ENCODE results near the gene PADI4.

PADI4 gene

DNA sequence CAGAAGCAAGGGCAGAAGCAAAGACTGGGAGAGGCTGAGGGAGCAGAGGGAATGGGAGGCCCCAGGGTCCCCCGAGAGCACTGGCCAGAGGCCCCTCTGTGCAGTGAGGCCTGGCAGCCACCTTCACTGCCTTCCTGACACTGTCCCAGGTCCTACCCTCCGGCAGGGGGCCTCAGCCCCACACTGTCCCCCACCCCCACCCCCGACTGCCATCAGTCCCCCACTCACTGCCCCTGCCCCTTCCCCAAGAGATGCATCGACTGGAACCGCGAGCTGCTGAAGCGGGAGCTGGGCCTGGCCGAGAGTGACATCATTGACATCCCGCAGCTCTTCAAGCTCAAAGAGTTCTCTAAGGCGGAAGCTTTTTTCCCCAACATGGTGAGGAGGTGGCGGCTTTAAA lies 51.0 kb downstream of the PADI4 start:
- no peak overlapping the region for H3K9ac ChIP-seq (ENCODE audit: low read depth, low read length)
- no peaks in the 10 kb centered on the region for H3K36me3 ChIP-seq (ENCODE audit: insufficient read depth, low read depth, low read length)
- no peaks in the 10 kb centered on the region for H3K9me3 ChIP-seq (ENCODE audit: insufficient read depth, low read depth, low read length)
- H3K27me3 ChIP-seq (ENCODE audit: insufficient read depth, low read length): no peaks in the 10 kb centered on the region
- no peak overlapping the region for H3K27ac ChIP-seq (ENCODE audit: low read length)
- no peak overlapping the region for H3K4me3 ChIP-seq (ENCODE audit: low read length)
- H3K4me1 ChIP-seq (ENCODE audit: insufficient read depth, low read length): no peaks in the 10 kb centered on the region

DNA sequence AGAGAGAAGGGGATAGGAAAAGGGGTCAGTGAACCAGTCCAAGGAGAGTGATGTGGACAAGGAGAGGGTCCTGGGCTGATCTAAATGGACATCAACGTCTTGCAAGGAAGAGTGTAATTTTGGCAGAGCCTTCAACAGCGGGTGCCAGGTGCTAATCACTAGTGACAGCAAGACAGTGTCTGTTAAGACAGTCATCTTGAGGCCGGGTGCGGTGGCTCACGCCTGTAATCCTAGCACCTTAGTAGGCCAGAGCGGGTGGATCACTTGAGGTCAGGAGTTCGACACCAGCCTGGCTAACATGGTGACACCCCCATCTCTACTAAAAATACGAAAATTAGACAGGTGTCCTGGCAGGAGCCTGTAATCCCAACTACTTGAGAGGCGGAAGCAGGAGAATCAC lies 51.8 kb downstream of the PADI4 start:
- Histone ChIP-seq H3K27ac (ENCODE audit: low read length) (no peak overlapping the region), H3K36me3 (ENCODE audit: insufficient read depth, low read depth, low read length) (no peaks in the 10 kb centered on the region), H3K9me3 (ENCODE audit: insufficient read depth, low read depth, low read length) (0 out of 2 replicates have a peak, but pooled peaks cover 4% of the 10 kb centered on the region), H3K9ac (ENCODE audit: low read depth, low read length) (no peak overlapping the region), H3K4me3 (ENCODE audit: low read length) (no peak overlapping the region), H3K4me1 (ENCODE audit: insufficient read depth, low read length) (no peaks in the 10 kb centered on the region), H3K27me3 (ENCODE audit: insufficient read depth, low read length) (no peaks in the 10 kb centered on the region)

GRCh38 chr1:17360272-17360956 lies 52.4 kb downstream of the PADI4 start:
- H3K27me3 ChIP-seq (ENCODE audit: insufficient read depth, low read length): no peaks in the 10 kb centered on the region
- no peak overlapping the region for H3K27ac ChIP-seq (ENCODE audit: low read length)
- no peak overlapping the region for H3K4me3 ChIP-seq (ENCODE audit: low read length)
- no peaks in the 10 kb centered on the region for H3K36me3 ChIP-seq (ENCODE audit: insufficient read depth, low read depth, low read length)
- no peak overlapping the region for H3K9ac ChIP-seq (ENCODE audit: low read depth, low read length)
- H3K4me1 ChIP-seq (ENCODE audit: insufficient read depth, low read length): no peaks in the 10 kb centered on the region
- 0 out of 2 replicates have a peak, but pooled peaks cover 4% of the 10 kb centered on the region for H3K9me3 ChIP-seq (ENCODE audit: insufficient read depth, low read depth, low read length)

- H3K4me3 ChIP-seq (ENCODE audit: low read length): no peak overlapping the region
- no peaks in the 10 kb centered on the region for H3K4me1 ChIP-seq (ENCODE audit: insufficient read depth, low read length)
- no peak overlapping the region for H3K9ac ChIP-seq (ENCODE audit: low read depth, low read length)
- H3K27ac ChIP-seq (ENCODE audit: low read length): no peak overlapping the region
- H3K9me3 ChIP-seq (ENCODE audit: insufficient read depth, low read depth, low read length): 0 out of 2 replicates have a peak, but pooled peaks cover 4% of the 10 kb centered on the region
- H3K27me3 ChIP-seq (ENCODE audit: insufficient read depth, low read length): no peaks in the 10 kb centered on the region
- H3K36me3 ChIP-seq (ENCODE audit: insufficient read depth, low read depth, low read length): no peaks in the 10 kb centered on the region
These were observed 53.7 kb downstream of the PADI4 start for GRCh38 chr1:17361687-17362086.

DNA sequence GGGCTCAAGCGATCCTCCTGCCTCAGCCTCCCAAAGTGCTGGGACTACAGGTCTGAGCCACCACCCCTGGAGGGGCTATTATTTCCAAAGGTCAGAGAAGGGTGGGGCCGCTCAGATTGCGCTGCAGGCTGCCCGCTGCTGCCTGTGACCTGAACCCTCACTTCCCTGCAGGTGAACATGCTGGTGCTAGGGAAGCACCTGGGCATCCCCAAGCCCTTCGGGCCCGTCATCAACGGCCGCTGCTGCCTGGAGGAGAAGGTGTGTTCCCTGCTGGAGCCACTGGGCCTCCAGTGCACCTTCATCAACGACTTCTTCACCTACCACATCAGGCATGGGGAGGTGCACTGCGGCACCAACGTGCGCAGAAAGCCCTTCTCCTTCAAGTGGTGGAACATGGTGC lies 55.4 kb downstream of the PADI4 start:
- Histone ChIP-seq H3K4me3 (ENCODE audit: low read length) (no peak overlapping the region), H3K27me3 (ENCODE audit: insufficient read depth, low read length) (no peaks in the 10 kb centered on the region), H3K36me3 (ENCODE audit: insufficient read depth, low read depth, low read length) (no peaks in the 10 kb centered on the region), H3K9ac (ENCODE audit: low read depth, low read length) (no peak overlapping the region), H3K27ac (ENCODE audit: low read length) (no peak overlapping the region), H3K4me1 (ENCODE audit: insufficient read depth, low read length) (no peaks in the 10 kb centered on the region), H3K9me3 (ENCODE audit: insufficient read depth, low read depth, low read length) (0 out of 2 replicates have a peak, but pooled peaks cover 4% of the 10 kb centered on the region)

- H3K4me1 ChIP-seq (ENCODE audit: insufficient read depth, low read length): no peaks in the 10 kb centered on the region
- no peak overlapping the region for H3K27ac ChIP-seq (ENCODE audit: low read length)
- H3K36me3 ChIP-seq (ENCODE audit: insufficient read depth, low read depth, low read length): no peaks in the 10 kb centered on the region
- no peaks in the 10 kb centered on the region for H3K27me3 ChIP-seq (ENCODE audit: insufficient read depth, low read length)
- no peak overlapping the region for H3K9ac ChIP-seq (ENCODE audit: low read depth, low read length)
- H3K4me3 ChIP-seq (ENCODE audit: low read length): no peak overlapping the region
- H3K9me3 ChIP-seq (ENCODE audit: insufficient read depth, low read depth, low read length): 0 out of 2 replicates have a peak, but pooled peaks cover 4% of the 10 kb centered on the region
These were observed 55.8 kb downstream of the PADI4 start for GRCh38 chr1:17363771-17364170.

DNA sequence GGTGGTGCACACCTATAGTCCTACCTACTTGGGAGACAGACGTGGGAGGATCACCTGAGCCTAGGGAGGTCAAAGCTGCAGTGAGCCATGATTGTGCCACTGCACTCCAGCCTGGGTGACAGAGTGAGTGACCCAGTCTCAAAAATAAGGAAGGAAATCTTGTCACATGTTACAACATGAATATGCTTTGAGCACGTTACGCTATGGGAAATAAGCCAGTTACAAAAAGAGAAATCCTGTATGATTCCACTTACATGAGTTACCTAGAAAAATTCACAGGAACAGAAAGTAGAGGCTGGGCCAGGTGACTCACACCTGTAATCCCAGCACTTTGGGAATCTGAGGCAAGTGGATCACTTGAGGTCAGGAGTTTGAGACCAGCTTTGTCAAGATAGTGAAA lies 57.3 kb downstream of the PADI4 start:
- no peak overlapping the region for H3K4me3 ChIP-seq (ENCODE audit: low read length)
- no peak overlapping the region for H3K27ac ChIP-seq (ENCODE audit: low read length)

DNA sequence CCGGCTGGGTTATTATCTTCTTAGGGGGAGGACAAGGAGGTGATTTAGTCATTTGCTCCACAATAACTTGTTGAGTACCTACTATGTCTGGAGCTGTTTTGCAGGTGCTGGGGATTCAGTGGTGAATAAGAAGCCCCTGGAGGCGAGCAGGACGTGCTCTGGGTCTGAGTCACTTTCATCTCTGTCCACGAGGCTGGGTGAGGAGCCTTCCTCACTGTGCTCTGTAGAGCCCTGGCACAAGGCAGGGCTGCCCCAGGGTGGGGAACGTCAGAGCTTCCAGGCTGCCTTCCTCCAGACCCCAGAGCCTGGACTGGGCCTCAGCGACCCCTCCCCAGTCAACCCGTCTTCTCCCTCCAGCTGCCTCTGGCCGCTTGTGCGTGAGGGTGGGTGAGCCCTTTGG lies 61.5 kb downstream of the PADI4 start:
- H3K4me1 ChIP-seq (ENCODE audit: insufficient read depth, low read length): no peaks in the 10 kb centered on the region; the same call in 1 of the 2 replicates
- H3K9me3 ChIP-seq (ENCODE audit: insufficient read depth, low read depth, low read length): 0 out of 2 replicates have a peak, but pooled peaks cover 2% of the 10 kb centered on the region
- no peak overlapping the region for H3K4me3 ChIP-seq (ENCODE audit: low read length)
- no peak overlapping the region; the same call in 1 of the 2 replicates for H3K9ac ChIP-seq (ENCODE audit: low read depth, low read length)
- H3K36me3 ChIP-seq (ENCODE audit: insufficient read depth, low read depth, low read length): no peaks in the 10 kb centered on the region
- H3K27ac ChIP-seq (ENCODE audit: low read length): no peak overlapping the region
- H3K27me3 ChIP-seq (ENCODE audit: insufficient read depth, low read length): no peaks in the 10 kb centered on the region

More for the DNA sequence above, 57.3 kb downstream of the PADI4 start:
- no peaks in the 10 kb centered on the region; the same call in 1 of the 2 replicates for H3K4me1 ChIP-seq (ENCODE audit: insufficient read depth, low read length)
- no peaks in the 10 kb centered on the region for H3K27me3 ChIP-seq (ENCODE audit: insufficient read depth, low read length)
- H3K36me3 ChIP-seq (ENCODE audit: insufficient read depth, low read depth, low read length): no peaks in the 10 kb centered on the region
- H3K9me3 ChIP-seq (ENCODE audit: insufficient read depth, low read depth, low read length): 0 out of 2 replicates have a peak, but pooled peaks cover 4% of the 10 kb centered on the region
- no peak overlapping the region for H3K9ac ChIP-seq (ENCODE audit: low read depth, low read length)

- Histone ChIP-seq H3K9me3 (ENCODE audit: insufficient read depth, low read depth, low read length) (no peaks in the 10 kb centered on the region), H3K27ac (ENCODE audit: low read length) (no peak overlapping the region), H3K36me3 (ENCODE audit: insufficient read depth, low read depth, low read length) (no peaks in the 10 kb centered on the region), H3K4me1 (ENCODE audit: insufficient read depth, low read length) (no peaks in the 10 kb centered on the region; the same call in 1 of the 2 replicates), H3K4me3 (ENCODE audit: low read length) (no peak overlapping the region), H3K27me3 (ENCODE audit: insufficient read depth, low read length) (no peaks in the 10 kb centered on the region), H3K9ac (ENCODE audit: low read depth, low read length) (no peak overlapping the region)
These were observed 62.6 kb downstream of the PADI4 start for GRCh38 chr1:17370618-17371017.

- no peaks in the 10 kb centered on the region for H3K36me3 ChIP-seq (ENCODE audit: insufficient read depth, low read depth, low read length)
- H3K27ac ChIP-seq (ENCODE audit: low read length): no peak within 1 kb of the TSS
- H3K4me3 ChIP-seq (ENCODE audit: low read length): no peak within 1 kb of the TSS
- no peak within 1 kb of the TSS for H3K9ac ChIP-seq (ENCODE audit: low read depth, low read length)
- H3K27me3 ChIP-seq (ENCODE audit: insufficient read depth, low read length): no peaks in the 10 kb centered on the region
- no peaks in the 10 kb centered on the region for H3K9me3 ChIP-seq (ENCODE audit: insufficient read depth, low read depth, low read length)
- H3K4me1 ChIP-seq (ENCODE audit: insufficient read depth, low read length): no peaks in the 10 kb centered on the region; the same call in none of the 2 replicates
These were observed 63.9 kb downstream of the PADI4 start, which contains the start of gene PADI6 for GRCh38 chr1:17371896-17372295. Gene PADI6, plus strand, starts transcription at chr1:17372196. Its CDS starts 50 bp downstream, at chr1:17372246.

DNA sequence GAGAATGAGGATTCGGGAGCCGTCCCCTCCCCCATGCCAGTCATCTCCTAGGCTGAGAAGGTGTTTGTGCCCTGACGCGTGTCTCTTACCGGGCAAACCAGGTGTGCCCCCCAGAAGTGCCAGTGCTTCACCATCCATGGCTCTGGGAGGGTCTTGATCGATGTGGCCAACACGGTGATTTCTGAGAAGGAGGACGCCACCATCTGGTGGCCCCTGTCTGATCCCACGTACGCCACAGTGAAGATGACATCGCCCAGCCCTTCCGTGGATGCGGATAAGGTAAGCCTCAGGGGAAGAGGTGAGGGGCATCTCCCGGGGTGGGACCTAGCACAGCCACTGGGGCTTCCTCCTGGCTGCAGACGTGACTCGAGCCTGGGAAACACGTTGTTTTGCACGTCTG lies 65.0 kb downstream of the PADI4 start:
- Histone ChIP-seq H3K4me1 (ENCODE audit: insufficient read depth, low read length) (peaks cover 3% of the 10 kb centered on the region), H3K9me3 (ENCODE audit: insufficient read depth, low read depth, low read length) (no peaks in the 10 kb centered on the region), H3K4me3 (ENCODE audit: low read length) (no peak overlapping the region), H3K27ac (ENCODE audit: low read length) (no peak overlapping the region), H3K27me3 (ENCODE audit: insufficient read depth, low read length) (no peaks in the 10 kb centered on the region), H3K36me3 (ENCODE audit: insufficient read depth, low read depth, low read length) (no peaks in the 10 kb centered on the region), H3K9ac (ENCODE audit: low read depth, low read length) (no peak overlapping the region)

DNA sequence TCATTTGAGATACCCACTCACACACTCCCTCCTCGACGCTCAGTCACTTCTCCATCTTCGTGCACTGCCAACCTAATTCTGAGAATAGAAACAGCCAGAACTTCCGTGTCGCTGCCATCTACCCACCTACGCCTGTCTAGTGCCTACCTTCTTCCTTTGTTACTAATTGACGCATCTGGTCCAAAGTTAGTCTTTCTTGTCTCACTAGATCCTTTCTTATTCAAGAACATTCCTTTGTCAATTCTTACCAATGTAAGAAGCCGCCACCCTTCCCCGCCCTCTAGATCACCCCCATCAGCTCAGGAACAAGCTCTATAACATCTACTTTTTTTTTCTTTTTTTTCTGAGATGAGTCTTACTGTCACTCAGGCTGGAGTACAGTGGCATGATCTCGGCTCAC lies 67.7 kb downstream of the PADI4 start:
- Histone ChIP-seq H3K27me3 (ENCODE audit: insufficient read depth, low read length) (no peaks in the 10 kb centered on the region), H3K9me3 (ENCODE audit: insufficient read depth, low read depth, low read length) (no peaks in the 10 kb centered on the region), H3K27ac (ENCODE audit: low read length) (no peak overlapping the region), H3K4me3 (ENCODE audit: low read length) (no peak overlapping the region), H3K4me1 (ENCODE audit: insufficient read depth, low read length) (peaks cover 3% of the 10 kb centered on the region), H3K36me3 (ENCODE audit: insufficient read depth, low read depth, low read length) (no peaks in the 10 kb centered on the region), H3K9ac (ENCODE audit: low read depth, low read length) (no peak overlapping the region)

Measured in iPS-20b (cell line).